NCI-H146 (cell line): Measurements from ENCODE around the gene NCL.

Source experiments
- DNase-seq: peaks from one replicate; lab custom pipeline; 2025; lab: John Stamatoyannopoulos, UW

NCL gene

GRCh38 chr2:231463698-231464575, at the start of gene NCL:
NCL (minus strand) TSS chr2:231464484; CDS start chr2:231464353, 131 bp downstream.
- DNase-seq: peak; percentile 85

- DNase-seq: no peak
Measured at GRCh38 chr2:231513746-231514224, 49.5 kb upstream of the NCL start.

GRCh38 chr2:231512222-231512621, 47.9 kb upstream of the NCL start:
- no peak for DNase-seq

GRCh38 chr2:231503766-231504165, 39.5 kb upstream of the NCL start:
- no peak for DNase-seq

- DNase-seq: no peak
Measured at GRCh38 chr2:231502596-231502995, 38.3 kb upstream of the NCL start.

GRCh38 chr2:231497651-231498050, 33.4 kb upstream of the NCL start:
- no peak for DNase-seq

- no peak for DNase-seq
Measured at GRCh38 chr2:231494669-231495068, 30.4 kb upstream of the NCL start.

- no peak for DNase-seq
Measured at GRCh38 chr2:231490801-231491200, 26.5 kb upstream of the NCL start.

- no peak for DNase-seq
Measured at GRCh38 chr2:231489990-231490389, 25.7 kb upstream of the NCL start.

GRCh38 chr2:231488331-231488730, 24.0 kb upstream of the NCL start:
- no peak for DNase-seq

- DNase-seq: no peak
Measured at GRCh38 chr2:231486851-231487596, 22.7 kb upstream of the NCL start.

GRCh38 chr2:231483398-231484329, 19.4 kb upstream of the NCL start:
- no peak for DNase-seq

GRCh38 chr2:231482806-231483391, 18.6 kb upstream of the NCL start:
- peak; percentile 53 for DNase-seq

GRCh38 chr2:231480781-231481180, 16.5 kb upstream of the NCL start:
- no peak for DNase-seq

GRCh38 chr2:231479455-231479854, 15.2 kb upstream of the NCL start:
- DNase-seq: no peak

- DNase-seq: no peak
Measured at GRCh38 chr2:231476920-231477319, 12.6 kb upstream of the NCL start.

GRCh38 chr2:231475965-231476364, 11.7 kb upstream of the NCL start:
- DNase-seq: no peak

GRCh38 chr2:231472816-231473215, 8.5 kb upstream of the NCL start:
- DNase-seq: no peak

GRCh38 chr2:231470246-231470900, 6.1 kb upstream of the NCL start:
- DNase-seq: no peak

- DNase-seq: no peak
Measured at GRCh38 chr2:231469583-231469950, 5.3 kb upstream of the NCL start.
